H7 (cell line): ENCODE measurements around the gene NPFF. TPM values are rescaled to one million over a fixed set of nuclear protein-coding genes. Genes with fewer than 3 reads are reported as not detected.
"Not testable (repeated sequence)": the region's sequence is repeated elsewhere in the genome, so short reads cannot be mapped to it uniquely, and the experiment has no call there.

Experiments
- DNase-seq: peaks from one replicate; pipeline ENCODE4 v3.0.0; 2012
- H3K27me3 ChIP-seq: 2 replicates; pipeline ENCODE4 v1.6.0; 2011; ENCODE audit warnings: mild to moderate bottlenecking, low read length; ENCODE audit not compliant: control insufficient read depth, insufficient read depth
- H3K36me3 ChIP-seq: replicated peaks from 2 replicates; pipeline ENCODE4 v1.5.1; 2011; ENCODE audit warnings: low read length; ENCODE audit not compliant: control insufficient read depth, insufficient read depth
- H3K4me3 ChIP-seq: 2 replicates; pipeline ENCODE4 v1.5.1; 2011; ENCODE audit warnings: low read depth, mild to moderate bottlenecking, control low read depth, low read length, moderate library complexity; ENCODE audit not compliant: insufficient read depth
- total RNA-seq: library from RNA; depleted of rRNA; stranded (reverse); fragments of >200 nt; shearing (Covaris generic); gene quantifications from 2 replicates; pipeline ENCODE4 v1.2.3, GENCODE V29; 2014

NPFF gene
- total RNA-seq, 1 experiment from 2014 or later, result not detected

DNA sequence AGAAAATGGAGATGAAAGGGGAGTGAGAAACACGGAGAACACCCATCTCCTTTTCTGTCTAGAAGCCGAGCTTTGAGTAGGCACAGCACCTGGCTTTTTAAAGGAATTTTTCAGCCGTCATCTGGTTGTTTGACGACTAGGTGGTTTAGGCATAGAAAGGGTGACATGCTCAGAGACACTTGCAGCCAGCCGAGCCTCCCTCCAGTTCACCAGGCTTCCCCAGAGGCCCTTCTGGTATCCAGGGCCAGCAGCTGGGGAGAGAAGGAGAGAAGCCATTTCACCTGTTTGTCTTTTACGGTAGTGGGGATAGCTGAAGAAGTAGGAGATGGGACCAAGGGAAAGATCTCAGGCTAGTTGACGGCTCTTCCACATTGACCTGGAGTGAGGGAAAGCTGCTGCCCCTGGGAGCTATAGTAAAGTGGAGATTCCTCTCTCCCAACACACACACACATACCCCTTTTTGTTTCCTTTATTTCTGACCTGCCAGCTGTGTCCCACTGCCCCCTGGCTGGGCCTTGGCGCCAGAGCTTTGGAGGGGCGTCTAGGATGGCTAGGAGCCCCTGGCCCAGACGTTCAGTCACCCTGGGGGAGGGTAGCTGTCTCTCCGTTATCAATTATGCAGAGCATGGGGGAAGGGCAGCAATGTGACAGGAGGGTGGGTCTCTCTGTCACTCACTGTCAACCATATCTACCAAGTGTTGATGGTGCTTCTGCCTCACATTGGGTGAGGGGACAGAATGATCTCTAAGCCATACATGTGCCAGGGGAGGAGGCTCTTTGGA, 13.5 kb downstream of the NPFF start:
- Histone ChIP-seq H3K36me3 (no peaks in the 10 kb centered on the region; the same call in 1 of the 2 replicates), H3K27me3 (no peaks in the 10 kb centered on the region), H3K4me3 (peak overlapping the region; percentile 48)
- no peak for DNase-seq

DNA sequence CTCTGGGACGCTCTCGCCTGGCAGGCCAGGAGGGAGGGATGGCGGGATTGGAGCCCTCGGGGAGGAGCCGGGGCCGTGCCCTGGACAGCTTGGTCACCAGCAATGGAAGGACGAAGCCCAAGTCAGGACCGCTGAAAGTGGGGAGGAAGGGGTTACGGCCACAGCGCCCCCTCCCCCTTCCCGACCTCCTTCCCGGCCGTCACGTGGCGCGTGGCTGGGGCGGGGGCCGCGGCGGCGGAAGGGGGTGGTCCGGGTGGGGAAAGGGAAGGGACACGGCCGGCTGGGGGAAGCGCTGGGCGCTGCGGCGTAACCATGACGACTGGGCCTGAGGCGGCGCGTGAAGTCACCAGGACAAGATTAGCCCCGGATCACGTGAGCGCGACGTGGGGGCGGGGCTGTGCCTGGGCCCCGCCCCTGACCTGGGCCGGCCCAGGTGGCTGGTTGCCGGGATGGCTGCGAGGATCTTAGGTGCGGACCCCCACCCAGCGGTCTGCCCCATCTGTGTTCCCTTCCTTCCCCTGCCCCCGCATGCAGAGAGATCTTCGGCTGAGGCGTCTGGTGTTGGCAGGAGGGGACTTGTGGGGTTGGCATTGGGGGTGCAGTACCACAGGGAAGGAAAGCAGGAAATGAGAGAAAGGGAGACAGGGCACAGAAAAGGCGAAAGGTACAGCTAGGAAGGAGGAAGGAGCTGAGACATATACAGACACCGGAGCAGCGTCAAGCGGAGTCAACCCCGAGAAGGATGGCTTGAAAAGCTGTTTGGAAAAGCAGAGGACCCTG, 14.3 kb downstream of the NPFF start:
- no peaks in the 10 kb centered on the region; the same call in none of the 2 replicates for H3K36me3 ChIP-seq
- H3K27me3 ChIP-seq, result no peaks in the 10 kb centered on the region
- peak; percentile 97 for DNase-seq

DNA sequence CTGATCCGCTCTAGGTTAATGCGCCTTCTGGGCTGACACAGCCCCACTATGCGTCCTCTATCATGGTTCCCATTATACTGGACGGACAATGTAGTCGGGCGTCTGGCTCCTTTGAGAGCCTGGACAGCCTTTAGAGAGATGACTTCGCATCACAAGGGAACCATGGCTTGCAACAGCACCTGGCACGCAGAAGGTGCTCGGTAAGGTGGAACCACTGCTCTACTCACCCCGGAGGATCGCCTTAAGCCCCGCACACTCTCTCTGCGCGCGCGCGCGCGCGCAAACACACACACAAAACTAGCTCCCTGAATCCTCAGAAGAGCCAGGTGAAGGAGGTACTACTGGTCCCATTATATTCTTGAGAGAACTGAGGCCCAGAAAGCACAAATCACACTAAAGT, 15.1 kb downstream of the NPFF start:
- peak overlapping the region; percentile 48 for H3K4me3 ChIP-seq
- H3K27me3 ChIP-seq, result no peaks in the 10 kb centered on the region
- peak; percentile 64 for DNase-seq
- no peaks in the 10 kb centered on the region; the same call in none of the 2 replicates for H3K36me3 ChIP-seq

More for the DNA sequence above, 14.3 kb downstream of the NPFF start:
- H3K4me3 ChIP-seq, result peak overlapping the region; percentile 48

DNA sequence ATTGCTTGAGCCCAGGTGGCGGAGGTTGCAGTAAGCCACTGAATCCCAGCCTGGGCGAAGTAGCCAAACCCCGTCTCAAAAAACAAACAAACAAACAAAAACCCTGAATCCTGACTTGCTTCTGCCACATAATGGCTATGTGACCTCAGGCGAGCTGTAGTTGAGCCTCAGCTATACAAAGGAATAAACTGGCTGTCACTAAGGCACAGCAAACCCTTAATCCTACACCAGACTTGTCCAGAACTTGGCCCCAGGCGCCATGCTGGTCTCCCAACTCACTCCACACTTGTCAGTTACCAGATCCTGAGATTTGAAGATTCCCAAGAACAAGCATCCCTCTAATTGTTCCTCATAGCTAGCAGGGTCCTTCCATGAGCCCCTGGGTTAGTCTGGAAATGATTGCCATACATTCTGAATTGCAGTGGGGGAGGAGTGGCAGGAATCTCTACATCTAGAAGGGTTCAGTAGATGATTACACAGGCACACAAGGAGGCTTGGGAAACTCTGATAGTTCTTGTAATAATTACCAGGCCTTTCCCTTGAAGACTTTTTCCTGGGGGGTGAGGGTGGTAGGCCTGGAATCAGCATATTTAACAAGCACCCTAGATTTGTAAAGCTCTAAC, 17.9 kb downstream of the NPFF start:
- no peak for DNase-seq
- Histone ChIP-seq H3K27me3 (no peaks in the 10 kb centered on the region), H3K36me3 (peaks cover 11% of the 10 kb centered on the region), H3K4me3 (no peak overlapping the region)

DNA sequence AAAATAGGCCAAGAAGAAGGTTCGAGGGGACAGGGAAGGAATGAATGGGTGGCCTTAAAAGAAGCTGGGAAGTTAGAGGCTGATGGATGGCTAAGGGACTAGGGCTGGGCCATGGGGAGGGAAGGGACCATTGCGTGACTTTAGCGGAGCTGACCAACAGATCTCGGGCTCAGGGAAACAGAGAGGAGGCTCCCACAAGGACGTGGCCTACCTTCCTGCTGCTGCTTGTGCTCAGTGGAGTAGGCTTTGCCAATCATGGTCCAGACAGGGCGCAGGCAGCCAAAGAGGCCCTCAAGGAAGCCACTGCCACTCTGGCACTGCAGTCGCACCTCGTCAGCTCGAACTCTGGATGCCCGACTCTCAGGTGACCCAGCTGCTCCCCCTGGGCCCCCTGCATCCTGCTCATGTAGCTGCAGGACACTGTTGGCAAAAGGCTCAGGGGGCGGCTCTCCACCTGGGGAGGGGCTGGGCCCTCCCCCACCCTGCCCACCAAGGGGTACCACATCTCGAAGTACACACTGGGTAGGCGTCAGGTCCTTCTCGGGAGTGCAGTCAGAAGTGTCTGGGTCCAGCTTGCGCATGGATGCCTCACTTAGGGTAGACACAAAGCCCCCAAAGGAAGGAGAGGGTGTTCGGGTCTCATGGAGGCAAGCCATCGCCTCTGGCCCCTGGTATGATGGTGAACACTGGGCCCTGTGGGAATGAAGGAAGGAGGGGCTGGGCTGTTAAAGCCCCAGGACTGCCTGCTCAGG, 20.4 kb downstream of the NPFF start:
- no peak for DNase-seq
- no peak overlapping the region for H3K4me3 ChIP-seq
- H3K27me3 ChIP-seq, result no peaks in the 10 kb centered on the region
- H3K36me3 ChIP-seq, result peaks cover 22% of the 10 kb centered on the region

DNA sequence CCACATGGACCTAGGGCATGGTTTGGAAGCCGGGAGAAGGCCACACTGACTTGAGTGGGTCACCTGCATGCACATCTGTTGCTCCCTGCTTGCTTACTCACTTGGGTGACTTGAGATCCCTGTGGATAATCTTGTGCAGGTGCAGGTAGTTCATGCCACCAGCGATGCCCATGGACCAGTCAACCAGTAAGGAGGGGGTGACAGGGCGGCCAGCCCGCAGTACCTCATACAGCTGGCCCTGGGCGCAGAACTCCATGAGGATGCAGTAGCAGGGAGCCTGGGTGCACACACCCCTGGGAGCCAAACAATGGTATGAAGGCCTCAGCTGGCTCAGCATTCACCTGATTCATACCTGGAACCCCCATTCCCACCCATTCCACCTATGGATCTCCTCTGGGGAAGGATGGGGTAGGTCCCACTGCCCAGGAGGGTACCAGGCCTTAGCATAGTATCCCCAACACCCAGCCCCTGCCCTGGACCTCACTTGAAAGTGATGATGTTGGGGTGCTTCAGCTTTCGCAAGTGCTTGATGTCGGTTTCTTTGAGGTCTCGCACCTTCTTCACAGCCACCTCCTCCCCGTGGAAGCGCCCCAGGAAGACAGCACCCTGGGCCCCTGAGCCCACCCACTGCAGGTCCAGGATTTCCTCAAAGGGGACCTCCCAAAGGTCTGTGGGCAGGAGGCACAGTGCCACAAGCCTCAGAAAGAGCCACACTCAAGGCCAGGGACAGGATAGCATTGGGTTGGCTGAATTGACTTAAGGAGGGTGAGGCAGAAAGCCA, 21.1 kb downstream of the NPFF start:
- Histone ChIP-seq H3K4me3 (no peak overlapping the region), H3K36me3 (peaks cover 22% of the 10 kb centered on the region), H3K27me3 (no peaks in the 10 kb centered on the region)
- DNase-seq, result no peak

DNA sequence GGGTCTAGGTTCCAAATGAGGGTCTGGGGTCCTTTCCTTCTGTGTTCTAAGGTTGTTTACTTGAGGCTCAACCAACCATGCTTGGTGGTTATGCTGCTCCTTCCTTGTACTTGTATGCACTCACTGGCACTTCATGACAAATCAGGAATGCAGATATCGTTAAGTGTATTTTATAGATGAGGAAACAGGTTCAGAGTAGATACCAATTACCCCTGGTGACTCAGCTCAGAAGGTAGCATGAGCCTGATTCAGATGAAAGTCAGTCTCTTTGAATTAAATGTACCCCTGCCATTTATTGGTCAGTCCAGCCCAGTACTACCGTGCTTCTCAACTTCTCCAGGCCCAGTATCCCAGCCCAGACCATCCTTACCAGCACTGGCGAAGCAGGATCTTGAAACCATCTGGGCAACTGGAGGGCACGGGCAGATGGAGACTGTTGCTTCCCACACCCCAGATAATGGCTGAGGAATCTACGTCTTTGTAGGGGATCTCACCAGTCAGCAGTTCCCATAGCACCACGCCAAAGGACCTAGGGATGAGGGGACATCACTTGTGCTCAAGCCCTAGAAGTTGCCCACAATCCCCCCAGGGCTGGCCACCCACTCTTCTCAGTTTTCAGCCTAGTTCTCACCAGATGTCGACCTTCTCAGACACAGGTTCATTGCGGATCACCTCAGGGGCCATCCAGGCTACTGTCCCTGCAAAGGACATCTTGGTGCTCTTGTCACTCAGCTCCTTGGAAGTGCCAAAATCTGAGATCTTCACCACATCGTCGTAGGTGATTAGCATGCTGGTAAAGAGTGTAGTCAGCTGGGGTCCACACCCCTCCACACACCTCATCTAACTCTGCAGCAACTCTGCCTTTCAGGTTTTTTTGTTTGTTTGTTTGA, 22.4 kb downstream of the NPFF start:
- Histone ChIP-seq H3K36me3 (peaks cover 25% of the 10 kb centered on the region), H3K27me3 (no peaks in the 10 kb centered on the region), H3K4me3 (no peak overlapping the region)
- no peak for DNase-seq

DNA sequence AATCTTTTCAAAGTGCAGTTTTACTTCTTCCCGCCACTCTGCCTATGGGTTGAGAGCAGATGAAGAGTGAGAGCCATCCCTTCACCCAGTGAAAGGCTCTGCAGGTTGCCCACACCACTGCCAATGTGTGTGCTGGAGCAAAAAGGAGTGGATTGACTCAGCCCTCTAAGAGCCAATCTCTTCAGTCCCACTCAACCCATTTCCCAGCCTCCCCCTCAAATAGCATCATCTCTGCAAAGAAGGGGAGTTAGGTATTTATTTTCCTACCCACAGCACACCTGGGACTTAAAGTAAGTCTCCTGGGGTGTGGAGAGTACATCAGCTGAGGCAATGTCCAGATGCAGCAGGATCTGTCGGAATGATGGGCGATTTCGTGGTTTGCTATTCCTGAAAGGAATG, 23.3 kb downstream of the NPFF start:
- DNase-seq, result no peak
- Histone ChIP-seq H3K36me3 (peaks cover 29% of the 10 kb centered on the region), H3K27me3 (no peaks in the 10 kb centered on the region), H3K4me3 (no peak overlapping the region)

DNA sequence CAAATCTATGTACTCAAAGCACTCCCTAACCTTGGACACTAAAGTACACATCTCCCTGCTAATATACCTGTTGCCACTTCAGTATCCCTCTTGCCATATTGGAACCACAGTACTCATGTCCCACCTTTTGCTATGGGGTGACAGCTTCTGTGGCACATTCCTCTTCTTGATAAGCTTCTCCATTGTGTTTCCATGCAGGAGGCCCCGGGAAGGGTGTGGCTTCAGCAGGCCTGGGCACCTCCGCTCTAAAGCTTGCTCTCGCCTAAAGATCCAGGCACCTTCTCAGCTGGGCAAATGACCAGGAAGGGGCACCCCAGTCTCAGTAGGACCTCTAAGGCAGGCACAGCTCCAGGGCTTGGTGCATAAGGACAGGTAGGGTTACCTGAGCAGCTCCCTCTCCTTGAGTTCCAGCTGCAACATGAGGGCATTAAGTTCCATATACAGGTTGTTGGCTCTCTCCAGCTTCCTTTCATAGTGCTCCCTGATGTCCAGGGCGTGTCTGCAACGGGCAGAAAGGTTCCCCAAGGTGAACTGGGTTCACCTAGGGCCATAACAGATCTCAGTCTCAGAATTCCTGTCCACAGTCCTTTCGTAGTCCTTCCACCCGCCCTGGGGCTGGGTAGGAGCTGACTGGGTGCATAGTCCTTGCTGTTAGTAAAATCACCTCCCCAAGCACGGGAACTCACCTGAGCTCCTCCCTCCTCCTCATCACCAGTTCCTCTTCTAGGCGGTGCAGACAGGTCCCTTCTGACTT, 23.9 kb downstream of the NPFF start:
- DNase-seq, result peak; percentile 59
- no peak overlapping the region for H3K4me3 ChIP-seq
- peaks cover 32% of the 10 kb centered on the region for H3K36me3 ChIP-seq
- H3K27me3 ChIP-seq, result no peaks in the 10 kb centered on the region

DNA sequence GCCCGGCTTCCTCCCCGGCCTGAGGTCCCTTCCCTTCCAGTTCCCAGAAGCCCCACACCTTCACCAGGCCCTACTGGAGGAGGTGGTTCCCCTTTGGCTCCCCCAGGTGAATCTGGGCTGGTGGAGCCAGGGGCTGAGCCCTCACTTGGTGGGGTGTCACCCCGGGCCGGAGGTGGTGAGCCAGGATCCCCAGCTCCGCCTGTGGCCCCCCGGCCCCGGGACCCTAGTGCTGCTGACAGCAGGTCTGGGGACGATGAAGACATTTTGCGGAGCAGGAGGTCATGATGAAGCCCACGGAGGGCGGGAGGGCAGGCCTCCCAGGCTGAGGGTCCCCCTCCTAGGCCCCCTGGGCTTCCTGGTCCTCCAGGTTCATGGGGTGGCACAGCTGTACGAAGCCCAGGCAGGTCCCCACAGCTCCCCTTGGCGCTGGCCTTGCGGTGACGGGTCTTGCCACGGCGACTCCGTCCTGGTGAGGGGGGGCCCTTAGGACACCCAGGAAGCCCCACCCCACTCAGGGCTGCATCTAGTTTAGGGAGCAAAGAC, 24.6 kb downstream of the NPFF start:
- Histone ChIP-seq H3K4me3 (no peak overlapping the region), H3K36me3 (peaks cover 34% of the 10 kb centered on the region), H3K27me3 (no peaks in the 10 kb centered on the region)
- peak; percentile 60 for DNase-seq

DNA sequence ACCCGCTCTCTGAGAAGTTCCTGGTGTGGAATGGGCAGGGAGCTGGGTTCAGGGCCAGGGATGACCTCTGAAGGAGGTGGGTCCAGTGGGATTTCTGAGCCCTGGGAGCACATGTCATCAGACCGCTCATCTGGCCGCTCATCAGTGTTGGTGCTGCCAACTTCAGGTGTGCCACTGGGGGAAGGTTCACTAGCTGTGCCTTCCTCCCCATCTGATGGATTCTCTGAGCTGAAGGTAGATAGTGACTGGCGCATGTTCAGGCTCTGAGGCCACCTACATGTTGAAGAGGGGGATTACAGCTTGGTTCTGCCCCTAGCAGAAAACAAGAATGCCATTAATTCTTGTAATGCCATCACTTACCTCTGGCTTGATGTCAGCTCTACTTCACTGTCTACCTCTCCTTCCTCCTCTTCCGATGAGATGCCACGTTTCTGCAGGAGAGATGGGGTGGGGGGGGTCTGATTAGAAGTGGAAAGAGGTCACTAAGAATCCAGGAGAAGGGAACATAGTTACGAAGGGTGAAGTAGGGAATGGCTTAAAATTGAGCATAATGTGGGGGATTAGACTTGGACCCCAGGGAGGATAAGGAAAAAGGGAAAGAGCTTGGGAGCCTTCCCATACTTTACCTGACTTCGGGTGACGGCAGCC, 25.2 kb downstream of the NPFF start:
- H3K27me3 ChIP-seq, result no peaks in the 10 kb centered on the region
- no peak overlapping the region for H3K4me3 ChIP-seq
- H3K36me3 ChIP-seq, result peaks cover 34% of the 10 kb centered on the region
- peak; percentile 81 for DNase-seq

DNA sequence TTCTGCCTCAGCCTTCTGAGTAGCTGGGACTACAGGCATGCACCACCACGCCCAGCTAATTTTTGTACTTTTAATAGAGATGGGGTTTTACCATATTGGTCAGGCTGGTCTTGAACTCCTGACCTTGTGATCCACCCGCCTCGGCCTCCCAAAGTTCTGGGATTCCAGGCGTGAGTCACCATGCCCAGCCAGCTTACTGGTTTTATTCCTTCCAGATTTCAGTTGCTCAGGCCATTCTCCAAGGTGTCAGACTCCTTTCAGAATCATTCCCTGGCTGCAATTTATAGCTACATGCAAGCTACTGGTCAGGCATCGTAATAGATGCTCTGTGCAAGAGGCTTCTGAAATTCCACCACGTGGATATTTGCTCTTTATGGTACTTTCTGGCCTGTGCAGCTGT, 25.8 kb downstream of the NPFF start:
- not testable (repeated sequence) for H3K27me3 ChIP-seq, DNase-seq, H3K4me3 ChIP-seq
- H3K36me3 ChIP-seq, result peaks cover 34% of the 10 kb centered on the region
